GM23338 (cell line): ENCODE data around the gene UNC5B. TPM values are rescaled to one million over a fixed set of nuclear protein-coding genes. Genes with fewer than 3 reads are reported as not detected.

Experiments
- ATAC-seq: fragments of 200-7000 bp; cut with Tn5 transposase; 3 replicates; pipeline ENCODE4 v1.9.1; 2020
- DNase-seq: peaks from one replicate; pipeline ENCODE4 v3.0.0-alpha.2; 2015; ENCODE audit warnings: low spot score
- H2AFZ ChIP-seq: fragments of 200-600 bp; sonication (generic); 2 replicates; pipeline ENCODE4 v1.8.0; 2016; ENCODE audit warnings: antibody characterized with exemption, mild to moderate bottlenecking, moderate library complexity
- H3F3A ChIP-seq: fragments of 200-600 bp; sonication (generic); replicated peaks from 2 replicates; pipeline ENCODE4 v1.8.0; 2017; ENCODE audit warnings: antibody characterized with exemption, mixed run types, low read depth
- H3K27ac ChIP-seq: fragments of 200-600 bp; sonication (generic); 2 replicates; pipeline ENCODE4 v1.6.1; 2016; ENCODE audit warnings: low read depth
- H3K27me3 ChIP-seq: fragments of 200-600 bp; sonication (generic); 2 replicates; pipeline ENCODE4 v1.8.0; 2016; ENCODE audit warnings: mild to moderate bottlenecking, mixed run types, moderate library complexity; ENCODE audit not compliant: insufficient read depth
- H3K36me3 ChIP-seq: fragments of 200-600 bp; sonication (generic); 2 replicates; pipeline ENCODE4 v1.8.0; 2016; ENCODE audit warnings: mild to moderate bottlenecking; ENCODE audit not compliant: insufficient read depth
- H3K4me1 ChIP-seq: fragments of 200-600 bp; sonication (generic); 2 replicates; pipeline ENCODE4 v1.8.0; 2016; ENCODE audit warnings: mild to moderate bottlenecking, moderate library complexity; ENCODE audit not compliant: insufficient read depth
- H3K4me2 ChIP-seq: fragments of 200-600 bp; sonication (generic); 2 replicates; pipeline ENCODE4 v1.7.1; 2017; ENCODE audit warnings: mixed run types
- H3K4me3 ChIP-seq: fragments of 200-600 bp; sonication (generic); 2 replicates; pipeline ENCODE4 v1.6.1; 2016; ENCODE audit warnings: mixed run types
- H3K79me2 ChIP-seq: fragments of 200-600 bp; sonication (generic); replicated peaks from 2 replicates; pipeline ENCODE4 v1.8.0; 2017; ENCODE audit warnings: mild to moderate bottlenecking; ENCODE audit not compliant: insufficient read depth
- H3K9me2 ChIP-seq: fragments of 200-600 bp; sonication (generic); 2 replicates; pipeline ENCODE4 v1.8.0; 2017; ENCODE audit not compliant: insufficient read depth
- H4K20me1 ChIP-seq: fragments of 200-600 bp; sonication (generic); replicated peaks from 2 replicates; pipeline ENCODE4 v1.8.0; 2017; ENCODE audit warnings: mild to moderate bottlenecking; ENCODE audit not compliant: insufficient read depth
- H3K27ac Mint-ChIP-seq: 2 replicates; pipeline ENCODE4 v1.8.0; 2020; ENCODE audit warnings: inconsistent platforms, mild to moderate bottlenecking, moderate library complexity, mixed read lengths
- H3K27me3 Mint-ChIP-seq: 3 replicates; pipeline ENCODE4 v1.8.0; 2022; ENCODE audit warnings: low read depth, mild to moderate bottlenecking, moderate library complexity, mixed read lengths, inconsistent platforms; ENCODE audit not compliant: insufficient read depth, poor library complexity
- H3K36me3 Mint-ChIP-seq: 3 replicates; pipeline ENCODE4 v1.8.0; 2021; ENCODE audit warnings: low read depth, mild to moderate bottlenecking, inconsistent platforms, moderate library complexity, mixed read lengths
- H3K4me1 Mint-ChIP-seq: 3 replicates; pipeline ENCODE4 v1.8.0; 2020; ENCODE audit warnings: mild to moderate bottlenecking, inconsistent platforms, mixed read lengths
- H3K4me3 Mint-ChIP-seq: 3 replicates; pipeline ENCODE4 v1.8.0; 2021; ENCODE audit warnings: moderate library complexity, mild to moderate bottlenecking, inconsistent platforms, mixed read lengths
- H3K9me3 Mint-ChIP-seq: 3 replicates; pipeline ENCODE4 v1.8.0; 2020; ENCODE audit warnings: moderate library complexity, mild to moderate bottlenecking, inconsistent platforms, mixed read lengths
- CREB1 ChIP-seq: fragments of 250-450 bp; sonication (Bioruptor Pico); IDR thresholded peaks from 2 replicates; pipeline ENCODE4 v1.5.0; 2020; ENCODE audit warnings: low read depth, mild to moderate bottlenecking, moderate library complexity
- EZH2 ChIP-seq: fragments of 200-600 bp; sonication (generic); IDR thresholded peaks from one replicate; pipeline ENCODE4 v1.8.0; 2017; ENCODE audit warnings: antibody characterized with exemption, mild to moderate bottlenecking, low read depth; ENCODE audit not compliant: unreplicated experiment
- JUNB ChIP-seq: IDR thresholded peaks from one replicate; pipeline ENCODE4 v1.6.1; 2016; ENCODE audit warnings: antibody characterized with exemption; ENCODE audit not compliant: unreplicated experiment
- POLR2AphosphoS5 ChIP-seq: IDR thresholded peaks from 2 replicates; pipeline ENCODE4 v1.6.1; 2016; ENCODE audit warnings: antibody characterized with exemption, low read depth
- ZNF462 ChIP-seq: fragments of 250-450 bp; sonication (Bioruptor Pico); IDR thresholded peaks from 2 replicates; pipeline ENCODE4 v1.5.0; 2020; ENCODE audit warnings: mild to moderate bottlenecking, moderate library complexity
- polyA plus RNA-seq: library from polyadenylated mRNA; unstranded; fragments of >200 nt; fragmentation: Nextera tagmentation; extraction: Ambion mirVana; gene quantifications from 2 replicates; pipeline ENCODE4 v1.2.1, GENCODE V29; 2016
- total RNA-seq: library from RNA; depleted of rRNA; stranded (reverse); fragments of >200 nt; shearing (Covaris generic); gene quantifications from 2 replicates; pipeline ENCODE4 v1.2.3, GENCODE V29; 2014

The UNC5B gene
- total and polyA plus RNA-seq, 2 experiments from 2014 or later, result 8.0 to 31.2 TPM

GRCh38 chr10:71204746-71205145 lies 7.6 kb upstream of the UNC5B start (continued):
- TF ChIP-seq ZNF462 (no peak), EZH2 (no peak)

GRCh38 chr10:71205468-71205867 lies 6.9 kb upstream of the UNC5B start:
- Mint-ChIP-seq H3K4me1 (peaks cover 21% of the 10 kb centered on the region), H3K36me3 (no peaks in the 10 kb centered on the region), H3K27me3 (peaks cover 14% of the 10 kb centered on the region), H3K4me3 (no peak overlapping the region), H3K9me3 (no peaks in the 10 kb centered on the region), H3K27ac (no peak overlapping the region)
- no peaks in the 10 kb centered on the region for H4K20me1 ChIP-seq
- no peaks in the 10 kb centered on the region for H3K79me2 ChIP-seq
- no peak for ATAC-seq
- no peak overlapping the region for H3K27ac ChIP-seq
- H3K36me3 ChIP-seq, result no peaks in the 10 kb centered on the region
- DNase-seq, result no peak
- peaks cover 12% of the 10 kb centered on the region for H3K27me3 ChIP-seq
- no peak overlapping the region for H3K4me3 ChIP-seq
- no peak overlapping the region for H2AFZ ChIP-seq
- no peaks in the 10 kb centered on the region for H3F3A ChIP-seq
- no peak overlapping the region for H3K4me2 ChIP-seq
- H3K4me1 ChIP-seq, result peaks cover 21% of the 10 kb centered on the region
- no peaks in the 10 kb centered on the region for H3K9me2 ChIP-seq
- TF ChIP-seq JUNB, result no peak

- Histone ChIP-seq H3K27ac (no peak overlapping the region), H4K20me1 (no peaks in the 10 kb centered on the region), H2AFZ (no peak overlapping the region), H3F3A (no peaks in the 10 kb centered on the region), H3K4me2 (no peak overlapping the region), H3K36me3 (no peaks in the 10 kb centered on the region), H3K27me3 (peaks cover 27% of the 10 kb centered on the region), H3K9me2 (no peaks in the 10 kb centered on the region), H3K4me1 (peaks cover 29% of the 10 kb centered on the region), H3K79me2 (no peaks in the 10 kb centered on the region), H3K4me3 (no peak overlapping the region)
- Mint-ChIP-seq H3K27ac (no peak overlapping the region), H3K36me3 (no peaks in the 10 kb centered on the region), H3K4me3 (no peak overlapping the region), H3K27me3 (peaks cover 27% of the 10 kb centered on the region), H3K9me3 (no peaks in the 10 kb centered on the region), H3K4me1 (peaks cover 33% of the 10 kb centered on the region)
- DNase-seq (no peak), ATAC-seq (no peak)
- no peak for TF ChIP-seq ZNF462
- no peak for TF ChIP-seq POLR2AphosphoS5
- TF ChIP-seq CREB1 (CRISPR knock-in tag), result no peak
These were observed 5.5 kb upstream of the UNC5B start for GRCh38 chr10:71206911-71207310.
